ENCODE data around the gene TMEM128.

GRCh38 chr4:4217113-4217512 is 30.9 kb downstream of the TMEM128 start:
- TF ChIP-seq EZH2 (IDR thresholded peaks at IDR 0.05; ENCODE audit: borderline replicate concordance, low read length): no peak
- no peak for TF ChIP-seq CTCF (IDR thresholded peaks at IDR 0.05; ENCODE audit: low read length)
